Smooth muscle cell (in vitro differentiated cells): ENCODE data around the gene CPHXL. TPM values are rescaled to one million over a fixed set of nuclear protein-coding genes. Genes with fewer than 3 reads are reported as not detected.

Experiments
- DNase-seq: peaks from one replicate; lab custom pipeline; 2025; ENCODE audit not compliant: unreplicated experiment; lab: John Stamatoyannopoulos, UW
- H2AFZ ChIP-seq: fragments of 200-600 bp; sonication (generic); 2 replicates; pipeline ENCODE4 v1.6.0; 2016; ENCODE audit warnings: antibody characterized with exemption, low read depth, mild to moderate bottlenecking
- H3F3A ChIP-seq: fragments of 200-600 bp; sonication (generic); 2 replicates; pipeline ENCODE4 v1.6.0; 2017; ENCODE audit warnings: antibody characterized with exemption, low read depth
- H3K27ac ChIP-seq: fragments of 200-600 bp; sonication (generic); 2 replicates; pipeline ENCODE4 v1.5.1; 2016; ENCODE audit warnings: low read depth, mild to moderate bottlenecking
- H3K27me3 ChIP-seq: fragments of 200-600 bp; sonication (generic); 2 replicates; pipeline ENCODE4 v1.6.1; 2016; ENCODE audit warnings: low read depth, mild to moderate bottlenecking
- H3K36me3 ChIP-seq: fragments of 200-600 bp; sonication (generic); 2 replicates; pipeline ENCODE4 v1.5.1; 2016; ENCODE audit warnings: low read depth
- H3K4me1 ChIP-seq: fragments of 200-600 bp; sonication (generic); 2 replicates; pipeline ENCODE4 v1.5.1; 2016; ENCODE audit warnings: low read depth
- H3K4me2 ChIP-seq: fragments of 200-600 bp; sonication (generic); 2 replicates; pipeline ENCODE4 v1.6.0; 2016; ENCODE audit warnings: mild to moderate bottlenecking
- H3K4me3 ChIP-seq: fragments of 200-600 bp; sonication (generic); 2 replicates; pipeline ENCODE4 v1.5.1; 2016; ENCODE audit warnings: mild to moderate bottlenecking
- H3K79me2 ChIP-seq: fragments of 200-600 bp; sonication (generic); 2 replicates; pipeline ENCODE4 v1.6.0; 2016; ENCODE audit warnings: low read depth, mild to moderate bottlenecking
- H3K9ac ChIP-seq: fragments of 200-600 bp; sonication (generic); 2 replicates; pipeline ENCODE4 v1.6.0; 2016; ENCODE audit warnings: low read depth
- H3K9me3 ChIP-seq: fragments of 200-600 bp; sonication (generic); replicated peaks from 2 replicates; pipeline ENCODE4 v1.5.1; 2016; ENCODE audit warnings: low read depth
- H4K20me1 ChIP-seq: fragments of 200-600 bp; sonication (generic); 2 replicates; pipeline ENCODE4 v1.6.0; 2016; ENCODE audit warnings: low read depth
- polyA plus RNA-seq: library from polyadenylated mRNA; unstranded; fragments of >200 nt; fragmentation: Nextera tagmentation; extraction: Ambion mirVana; gene quantifications from 2 replicates; pipeline ENCODE4 v1.2.1, GENCODE V29; 2016
- small RNA-seq: library from RNA; depleted of rRNA; stranded (forward); fragments of <200 nt; gene quantifications from one replicate; pipeline ENCODE3, GENCODE V24; 2014
- total RNA-seq: library from RNA; depleted of rRNA; stranded (reverse); fragments of >200 nt; gene quantifications from 2 replicates; pipeline ENCODE4 v1.2.3, GENCODE V29; 2014
- TF ChIP-seq, protein P1 (sequence below): fragments of 200-600 bp; sonication (generic); IDR thresholded peaks from 2 replicates; pipeline ENCODE4 v1.5.1; 2017; ENCODE audit warnings: borderline replicate concordance, mild to moderate bottlenecking, antibody characterized with exemption; ENCODE audit not compliant: insufficient read depth, poor library complexity, severe bottlenecking

Gene CPHXL
- total and polyA plus RNA-seq, 2 experiments from 2014 or later: not detected

DNA sequence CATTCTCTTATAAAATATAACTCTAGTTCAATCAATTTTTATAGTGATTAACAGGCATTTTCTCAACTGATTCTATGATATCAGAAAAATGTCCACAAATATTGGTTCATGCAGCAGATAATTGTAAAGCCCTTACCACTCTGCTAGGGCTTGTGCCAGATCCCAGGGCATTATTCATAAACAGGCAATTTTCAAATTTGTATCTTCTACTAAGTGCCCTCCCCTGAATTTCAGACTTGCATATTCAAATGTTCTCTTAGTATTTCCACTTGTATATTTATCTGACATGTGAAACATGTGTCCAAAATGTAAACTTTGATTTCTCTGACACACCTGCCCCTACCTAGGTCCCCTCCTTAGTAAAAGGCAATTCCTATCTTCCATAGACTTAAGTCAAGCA is 58.8 kb downstream of the CPHXL start:
- H3K27me3 ChIP-seq: no peaks in the 10 kb centered on the region
- TF ChIP-seq, protein P1, sequence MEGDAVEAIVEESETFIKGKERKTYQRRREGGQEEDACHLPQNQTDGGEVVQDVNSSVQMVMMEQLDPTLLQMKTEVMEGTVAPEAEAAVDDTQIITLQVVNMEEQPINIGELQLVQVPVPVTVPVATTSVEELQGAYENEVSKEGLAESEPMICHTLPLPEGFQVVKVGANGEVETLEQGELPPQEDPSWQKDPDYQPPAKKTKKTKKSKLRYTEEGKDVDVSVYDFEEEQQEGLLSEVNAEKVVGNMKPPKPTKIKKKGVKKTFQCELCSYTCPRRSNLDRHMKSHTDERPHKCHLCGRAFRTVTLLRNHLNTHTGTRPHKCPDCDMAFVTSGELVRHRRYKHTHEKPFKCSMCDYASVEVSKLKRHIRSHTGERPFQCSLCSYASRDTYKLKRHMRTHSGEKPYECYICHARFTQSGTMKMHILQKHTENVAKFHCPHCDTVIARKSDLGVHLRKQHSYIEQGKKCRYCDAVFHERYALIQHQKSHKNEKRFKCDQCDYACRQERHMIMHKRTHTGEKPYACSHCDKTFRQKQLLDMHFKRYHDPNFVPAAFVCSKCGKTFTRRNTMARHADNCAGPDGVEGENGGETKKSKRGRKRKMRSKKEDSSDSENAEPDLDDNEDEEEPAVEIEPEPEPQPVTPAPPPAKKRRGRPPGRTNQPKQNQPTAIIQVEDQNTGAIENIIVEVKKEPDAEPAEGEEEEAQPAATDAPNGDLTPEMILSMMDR: no peak

More for the DNA sequence above, 58.8 kb downstream of the CPHXL start:
- no peak overlapping the region for H3K9ac ChIP-seq
- H3K27ac ChIP-seq: no peak overlapping the region
- no peaks in the 10 kb centered on the region for H3K79me2 ChIP-seq
- H3K36me3 ChIP-seq: no peaks in the 10 kb centered on the region
- no peaks in the 10 kb centered on the region for H3F3A ChIP-seq
- H3K9me3 ChIP-seq: no peaks in the 10 kb centered on the region
- no peaks in the 10 kb centered on the region for H4K20me1 ChIP-seq
- H3K4me3 ChIP-seq: no peak overlapping the region
- DNase-seq: no peak
- no peak overlapping the region for H3K4me2 ChIP-seq
- H3K4me1 ChIP-seq: no peaks in the 10 kb centered on the region
- H2AFZ ChIP-seq: no peak overlapping the region

Small RNA genes lying within 50 kb of the gene (small RNA-seq; reads per million reads assigned to genes)
- gene RN7SL520P: not detected

Other genes starting within 250 kb of the CPHXL start
- gene CHST6, start 231.0 kb downstream of the CPHXL start, total RNA-seq: 2.0 and 8.3 TPM in 2 replicates
- 1.6 and 2.6 TPM in 2 replicates for gene CHST6, start 231.0 kb downstream of the CPHXL start, polyA plus RNA-seq
- not detected in 2 replicates for gene CHST5, start 190.4 kb downstream of the CPHXL start, total RNA-seq
- 0.35 TPM in 1 of 2 replicates, not detected in the other for gene CHST5, start 190.4 kb downstream of the CPHXL start, polyA plus RNA-seq
- gene TMEM231, start 170.2 kb downstream of the CPHXL start, total RNA-seq: 11.8 and 20.9 TPM in 2 replicates
- gene TMEM231, start 170.2 kb downstream of the CPHXL start, polyA plus RNA-seq: 13.4 and 17.0 TPM in 2 replicates
- gene GABARAPL2, start 160.1 kb downstream of the CPHXL start, total RNA-seq: 89.9 and 90.6 TPM in 2 replicates
- 172 and 189 TPM in 2 replicates for gene GABARAPL2, start 160.1 kb downstream of the CPHXL start, polyA plus RNA-seq
- 27.8 and 35.9 TPM in 2 replicates for gene ADAT1, start 103.2 kb downstream of the CPHXL start, total RNA-seq
- 13.4 and 19.5 TPM in 2 replicates for gene ADAT1, start 103.2 kb downstream of the CPHXL start, polyA plus RNA-seq
- gene KARS1, start 78.8 kb downstream of the CPHXL start, total RNA-seq: 98.8 and 108 TPM in 2 replicates
- gene KARS1, start 78.8 kb downstream of the CPHXL start, polyA plus RNA-seq: 101 and 109 TPM in 2 replicates
- 51.0 and 56.6 TPM in 2 replicates for gene TERF2IP, start 78.7 kb downstream of the CPHXL start, total RNA-seq
- gene TERF2IP, start 78.7 kb downstream of the CPHXL start, polyA plus RNA-seq: 83.0 and 86.6 TPM in 2 replicates
- gene CPHXL2, start 49.5 kb downstream of the CPHXL start, total RNA-seq: not detected in 2 replicates
- not detected in 2 replicates for gene CPHXL2, start 49.5 kb downstream of the CPHXL start, polyA plus RNA-seq
- gene DUXB, start 25.0 kb downstream of the CPHXL start, total RNA-seq: not detected in 2 replicates
- gene DUXB, start 25.0 kb downstream of the CPHXL start, polyA plus RNA-seq: not detected in 2 replicates